H54 (cell line): ENCODE results near the gene SLC22A15.

Experiments used
- DNase-seq: peaks from one replicate; pipeline ENCODE4 v3.0.0; 2011; ENCODE audit warnings: low spot score, mixed read lengths; ENCODE audit not compliant: insufficient read length
- FAIRE-seq: peaks from 3 replicates; lab custom pipeline; 2011; peaks lifted over from hg19 to GRCh38; lab: Jason Lieb, UNC
- POLR2A ChIP-seq: IDR thresholded peaks from 2 replicates; pipeline ENCODE4 v1.6.1; 2011; ENCODE audit warnings: low read depth, mild to moderate bottlenecking, low read length

SLC22A15 gene

DNA sequence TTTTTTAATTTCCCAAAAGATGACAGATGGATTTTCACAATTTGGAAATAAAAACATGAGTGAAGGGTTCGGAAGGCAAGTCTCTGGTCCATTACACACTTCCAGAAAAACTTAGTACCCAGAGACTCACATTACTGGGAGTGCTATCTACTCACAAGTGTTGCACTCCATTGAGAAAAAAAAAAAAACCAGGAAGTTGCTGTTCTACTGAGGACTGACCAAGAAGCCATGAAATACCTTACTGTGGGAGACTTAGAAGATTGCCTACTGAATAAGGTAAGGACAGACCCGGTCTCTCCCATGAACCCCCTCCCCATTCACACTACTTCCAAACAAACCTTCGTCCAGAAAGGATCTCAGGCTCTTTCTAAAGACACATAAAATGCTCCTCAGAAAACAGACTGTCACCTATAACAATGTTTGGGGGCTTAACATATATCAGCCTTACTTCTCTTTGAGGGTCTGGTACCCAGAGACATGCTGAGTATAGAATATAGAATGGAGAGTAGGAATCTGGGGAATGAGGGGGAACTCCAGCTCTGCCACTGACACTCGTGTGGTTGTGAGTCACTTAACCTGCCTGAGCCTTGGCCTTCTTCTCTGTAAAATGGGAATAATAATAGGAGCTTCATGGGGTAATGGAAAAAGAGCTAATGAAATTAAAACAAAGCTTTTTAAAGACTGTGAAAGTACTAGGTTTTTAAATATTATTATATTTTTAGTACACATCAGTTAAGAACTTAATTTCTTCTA, 136.3 kb downstream of the SLC22A15 start:
- FAIRE-seq (no peak), DNase-seq (no peak)
- TF ChIP-seq POLR2A: no peak

DNA sequence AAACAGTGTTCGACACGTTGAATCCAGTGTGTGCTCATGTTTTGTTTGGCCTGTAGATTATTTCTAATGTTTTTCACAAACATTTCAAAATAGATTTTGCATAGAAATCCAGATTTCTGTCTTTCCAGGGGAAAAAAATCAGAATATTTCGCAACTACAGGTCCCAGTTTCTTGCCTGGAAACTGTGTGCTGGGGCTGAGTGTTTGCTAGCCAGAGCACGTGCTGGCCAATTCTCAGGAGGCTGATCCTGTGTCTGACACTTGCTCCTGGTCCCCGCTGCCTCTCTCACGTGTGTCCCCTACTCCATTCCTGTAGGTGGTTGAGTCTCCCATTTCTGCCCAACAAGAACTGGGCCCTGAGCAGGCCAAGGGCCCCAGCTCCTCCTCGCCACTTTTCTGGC, 137.3 kb downstream of the SLC22A15 start:
- DNase-seq: no peak
- FAIRE-seq: no peak
- no peak for TF ChIP-seq POLR2A

DNA sequence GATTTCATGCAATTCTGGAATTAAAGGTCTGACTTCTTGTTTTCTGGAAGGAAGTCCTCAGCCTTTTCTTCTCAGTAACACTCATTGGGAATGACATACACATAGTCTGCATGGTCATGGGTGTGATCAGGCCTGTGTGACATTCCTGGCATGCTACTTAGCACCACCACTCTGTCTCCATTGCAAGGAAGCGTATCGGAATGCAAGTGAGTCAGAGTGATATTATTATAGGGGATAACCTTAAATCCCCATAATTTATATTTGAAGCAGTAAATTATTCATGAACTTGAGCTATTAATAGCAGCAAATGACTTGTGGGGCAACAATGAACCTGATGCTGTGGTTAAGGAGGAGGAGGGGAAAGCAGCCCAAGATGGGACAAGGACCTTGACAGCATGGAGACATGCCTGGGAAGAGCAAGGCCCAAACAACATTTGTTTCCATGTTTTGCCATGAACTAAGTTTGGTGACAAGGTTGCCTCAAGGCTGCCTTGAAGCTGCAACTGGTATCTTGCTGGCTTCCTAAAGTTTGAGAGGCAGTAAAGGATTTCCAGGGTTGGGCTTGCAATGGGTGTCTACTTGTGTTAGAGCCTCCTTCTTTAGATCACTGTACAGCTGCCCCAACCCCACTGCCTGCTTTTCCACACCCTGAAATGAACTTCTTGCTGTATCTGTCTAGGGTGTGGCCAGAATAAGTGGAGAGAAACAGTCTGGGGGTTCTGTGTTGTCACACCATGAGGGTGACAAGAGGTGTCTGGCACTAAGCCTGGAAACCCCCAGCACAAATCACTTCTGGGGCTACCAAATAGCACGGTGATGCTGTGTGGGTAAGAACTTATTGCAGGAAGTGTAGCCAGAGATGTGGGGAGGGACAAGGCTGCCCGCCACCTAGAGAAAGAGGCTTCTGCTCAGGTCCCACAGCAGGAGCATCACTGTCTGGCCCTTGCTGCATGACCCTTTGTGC, 139.4 kb downstream of the SLC22A15 start:
- no peak for TF ChIP-seq POLR2A
- DNase-seq: no peak
- FAIRE-seq: no peak

DNA sequence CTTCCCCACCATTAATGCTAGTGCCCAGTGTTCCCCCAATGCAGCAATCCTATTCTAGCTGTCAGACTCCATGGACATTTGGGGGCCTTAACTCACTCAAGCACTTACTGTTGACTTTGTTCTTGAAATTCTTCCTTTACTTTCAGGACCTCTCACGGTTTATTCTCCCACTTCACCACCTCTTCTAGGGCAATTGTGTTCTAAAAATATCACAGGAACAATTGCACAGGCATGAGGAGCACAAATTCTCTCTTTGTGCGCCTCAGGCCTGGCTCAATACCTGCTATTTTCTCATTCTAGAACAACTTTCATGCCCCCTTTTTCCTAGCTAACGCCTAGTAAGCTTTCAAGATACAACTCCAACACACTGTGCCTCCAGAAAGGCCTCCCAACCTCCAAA, 142.2 kb downstream of the SLC22A15 start:
- FAIRE-seq: no peak
- DNase-seq: no peak
- TF ChIP-seq POLR2A: no peak
